HG03558 (cell line): Measurements from ENCODE around the gene SHE.
"Not testable (repeated sequence)": the region's sequence is repeated elsewhere in the genome, so short reads cannot be mapped to it uniquely, and the experiment has no call there.

ENCODE experiments used
- ATAC-seq: cut with Tn5 transposase; IDR thresholded peaks from one replicate; pipeline ENCODE4 v1.9.1; 2021; ENCODE audit warnings: moderate number of reproducible peaks; ENCODE audit not compliant: unreplicated experiment; ENCODE audit errors: extremely low read depth

The SHE gene

DNA sequence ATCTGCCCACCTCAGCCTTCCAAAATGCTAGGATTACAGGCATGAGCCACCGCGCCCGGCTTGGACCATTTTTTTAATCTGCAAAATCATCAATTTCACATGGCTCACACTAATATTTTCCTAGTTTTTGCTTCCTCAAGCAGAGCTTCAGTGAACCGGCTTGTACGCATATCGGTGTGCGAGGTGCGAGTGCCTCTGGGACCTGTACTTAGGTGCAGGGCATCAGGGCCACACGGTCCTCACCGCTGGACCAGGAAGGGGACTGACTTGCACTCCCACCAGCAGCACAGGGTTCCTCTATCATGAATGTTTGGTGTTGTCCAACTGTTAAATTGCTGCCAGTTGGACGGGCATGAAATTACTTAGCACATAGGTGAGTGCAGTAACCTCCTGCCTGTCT lies 15.4 kb upstream of the SHE start:
- ATAC-seq = no peak

DNA sequence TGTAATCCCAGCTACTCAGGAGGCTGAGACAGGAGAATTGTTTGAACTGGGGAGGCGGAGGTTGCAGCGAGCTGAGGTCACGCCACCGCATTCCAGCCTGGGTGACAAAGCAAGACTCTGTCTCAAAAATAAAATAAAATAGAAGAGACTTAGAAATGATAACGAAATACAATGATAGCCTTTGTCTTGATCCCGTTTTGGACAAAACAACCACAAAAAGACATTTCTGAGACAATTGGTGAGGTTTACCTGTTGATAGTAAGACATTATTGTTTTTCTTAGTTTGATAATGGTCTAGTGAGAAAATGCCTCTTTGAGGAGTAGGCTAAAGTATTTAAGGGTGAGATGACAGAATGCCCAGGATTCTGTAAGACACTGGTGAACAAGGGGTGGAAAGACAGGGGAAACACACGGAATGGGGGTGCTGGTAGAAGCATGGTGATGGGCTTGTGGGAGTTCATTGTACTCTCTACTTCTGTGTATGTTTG lies 11.9 kb upstream of the SHE start:
- ATAC-seq = no peak

DNA sequence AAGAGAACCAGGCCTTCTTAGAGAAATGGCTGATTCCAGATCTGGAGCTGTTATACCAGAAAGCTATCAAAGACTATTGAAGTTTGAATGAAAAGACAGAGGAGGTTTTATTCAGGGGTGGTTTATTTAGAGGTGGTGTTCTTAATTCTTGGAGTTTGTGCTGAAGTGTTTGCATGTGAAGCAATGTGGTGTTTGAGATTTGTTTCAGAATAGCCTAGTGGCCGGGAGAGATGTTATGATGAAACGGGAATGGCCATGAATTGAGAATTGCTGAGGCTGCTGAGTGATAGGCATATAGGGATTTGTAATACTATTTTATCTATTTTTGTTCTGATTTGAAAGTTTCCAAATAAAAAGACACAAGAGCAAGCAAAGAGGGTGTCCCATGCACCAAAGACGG lies 10.5 kb upstream of the SHE start:
- no peak for ATAC-seq

DNA sequence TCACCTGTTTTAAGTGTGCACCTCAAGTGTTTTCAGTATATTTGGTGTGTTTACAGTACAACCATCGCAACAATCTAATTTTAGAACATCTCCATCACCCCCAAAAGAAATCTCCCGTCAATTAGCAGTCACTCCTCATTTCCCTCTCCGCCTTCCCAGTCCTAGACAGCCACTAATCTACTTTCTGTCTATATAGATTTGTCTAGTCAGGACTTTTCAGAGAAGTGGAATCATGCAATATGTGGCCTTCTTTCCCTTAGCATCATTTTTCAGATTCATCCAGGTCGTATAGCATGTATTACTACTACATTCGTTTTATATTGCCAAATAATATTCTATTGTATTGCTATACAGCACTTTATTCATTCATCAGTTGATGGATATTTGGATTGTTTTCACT lies 1.7 kb upstream of the SHE start:
- no peak for ATAC-seq

DNA sequence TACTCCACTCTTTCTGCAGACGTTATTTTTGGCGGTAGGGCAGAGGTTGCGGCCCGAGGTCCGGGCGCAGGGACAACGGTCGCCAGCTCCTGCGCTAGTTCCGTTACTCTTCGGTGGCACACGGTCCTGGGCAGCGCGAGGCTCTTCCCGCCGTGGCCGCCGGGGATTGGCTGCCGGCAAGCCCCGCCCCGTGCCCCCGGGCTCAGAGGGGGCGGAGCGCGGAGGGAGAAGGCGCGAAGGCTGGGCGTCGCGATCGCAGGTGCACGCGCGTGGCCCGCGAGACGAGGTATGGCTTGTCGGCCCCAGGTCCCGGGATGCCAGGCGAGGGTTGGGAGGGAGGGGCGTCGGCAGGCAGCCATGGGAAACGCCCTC lies 518 bp upstream of the SHE start:
- ATAC-seq = no peak

DNA sequence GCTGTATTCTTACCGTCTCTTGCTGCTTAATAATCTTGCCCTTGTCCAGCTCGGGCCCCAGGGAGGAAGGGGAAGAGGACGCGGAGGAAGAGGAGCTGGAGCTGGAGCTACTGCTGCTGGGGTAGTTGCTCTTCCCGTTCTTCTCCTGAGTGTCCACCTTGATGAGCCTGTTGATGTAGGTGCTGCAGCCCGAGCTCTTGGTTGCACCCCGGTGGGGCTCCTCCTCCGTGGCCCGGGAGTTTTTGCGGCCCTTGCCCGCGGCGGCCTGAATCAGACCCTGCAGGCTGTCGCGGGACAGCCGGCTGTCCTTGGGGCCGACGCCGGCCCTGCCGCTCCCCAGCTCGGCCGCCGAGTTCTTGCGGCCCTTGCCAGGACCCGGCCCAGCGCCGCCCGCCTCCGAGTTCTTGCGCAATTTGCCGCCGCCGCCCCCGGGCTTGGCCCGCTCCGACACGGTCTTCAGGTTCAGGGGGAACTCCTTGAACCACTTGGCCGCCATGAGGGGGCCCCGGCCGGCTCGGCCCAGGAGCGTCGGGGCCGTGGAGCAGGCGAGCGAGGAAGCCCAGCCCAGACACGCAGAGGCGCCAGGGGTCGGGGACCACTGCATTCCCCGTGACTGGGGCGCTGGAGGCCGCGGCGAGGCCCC lies 668 bp downstream of the SHE start:
- no peak for ATAC-seq

DNA sequence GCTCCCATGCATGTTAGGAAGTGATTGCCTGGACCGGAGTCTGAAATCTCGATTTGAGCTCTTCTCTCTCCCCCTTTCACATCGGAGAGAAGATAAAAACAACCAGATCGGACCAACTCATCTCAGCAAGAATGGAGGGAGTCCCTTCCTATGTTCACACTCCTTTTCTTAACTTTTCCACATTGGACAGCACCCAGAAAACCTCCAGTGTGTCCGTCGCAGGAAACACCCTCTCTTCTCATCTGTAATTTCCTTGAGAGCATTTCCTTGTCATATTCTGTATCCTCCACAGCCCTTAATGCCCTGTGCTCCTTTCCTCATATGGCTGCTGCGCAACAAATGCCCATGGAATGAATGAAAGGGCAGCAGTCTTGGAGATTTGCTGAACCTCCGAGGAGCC lies 1.7 kb downstream of the SHE start:
- ATAC-seq = no peak

DNA sequence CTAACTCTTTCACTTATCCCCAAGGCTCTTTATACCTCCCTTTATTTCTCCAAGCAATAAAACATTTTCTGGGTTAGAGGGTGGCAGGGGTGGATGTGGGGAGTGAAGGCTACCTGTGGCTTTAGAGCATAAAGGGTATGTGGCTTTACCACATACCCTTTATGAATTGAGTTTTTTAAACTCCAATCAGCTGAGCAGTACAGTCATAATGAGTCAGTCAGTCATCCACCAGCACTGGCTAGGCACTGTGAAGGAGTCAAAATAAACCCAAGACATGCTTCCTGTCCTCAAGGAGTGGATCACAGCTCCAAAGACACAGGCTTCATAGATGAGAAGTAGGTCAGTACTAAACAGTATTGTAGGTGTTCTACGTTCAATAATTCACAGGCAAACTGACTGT lies 2.8 kb downstream of the SHE start:
- no peak for ATAC-seq

DNA sequence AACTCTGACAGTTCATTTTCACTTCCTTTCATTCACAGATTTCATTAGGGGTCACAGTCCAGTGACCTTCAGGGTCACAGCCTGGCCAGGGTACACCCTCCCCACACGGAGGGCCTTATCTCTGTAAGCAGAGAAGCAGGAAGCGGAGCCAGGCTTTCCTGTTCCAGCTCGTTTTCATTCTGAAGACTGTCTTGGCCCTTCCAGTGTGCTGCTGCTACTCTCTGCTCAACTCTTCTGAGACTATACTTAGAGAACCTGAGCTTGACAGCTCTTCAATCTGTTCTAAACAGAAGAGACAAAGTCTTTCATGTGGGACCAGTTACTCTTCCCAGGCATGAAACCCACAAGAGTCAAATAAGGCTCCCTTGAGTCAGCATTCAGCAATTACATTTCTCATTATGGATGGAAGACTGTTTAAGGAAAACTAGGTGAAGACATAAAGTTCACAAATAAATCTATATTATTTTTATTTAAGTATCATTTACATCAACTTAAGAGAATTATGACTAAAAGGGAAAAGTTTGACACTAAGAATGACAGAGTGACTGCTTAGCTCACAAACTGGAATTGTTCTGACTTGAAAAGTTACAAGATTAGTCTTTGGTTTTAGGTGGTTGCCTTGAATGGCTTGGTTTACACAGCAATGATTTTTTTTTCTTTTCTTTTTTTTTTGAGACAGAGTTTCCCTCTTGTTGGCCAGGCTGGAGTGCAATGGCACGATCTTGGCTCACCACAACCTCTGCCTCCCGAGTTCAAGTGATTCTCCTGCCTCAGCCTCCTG lies 5.0 kb downstream of the SHE start:
- ATAC-seq = no peak

DNA sequence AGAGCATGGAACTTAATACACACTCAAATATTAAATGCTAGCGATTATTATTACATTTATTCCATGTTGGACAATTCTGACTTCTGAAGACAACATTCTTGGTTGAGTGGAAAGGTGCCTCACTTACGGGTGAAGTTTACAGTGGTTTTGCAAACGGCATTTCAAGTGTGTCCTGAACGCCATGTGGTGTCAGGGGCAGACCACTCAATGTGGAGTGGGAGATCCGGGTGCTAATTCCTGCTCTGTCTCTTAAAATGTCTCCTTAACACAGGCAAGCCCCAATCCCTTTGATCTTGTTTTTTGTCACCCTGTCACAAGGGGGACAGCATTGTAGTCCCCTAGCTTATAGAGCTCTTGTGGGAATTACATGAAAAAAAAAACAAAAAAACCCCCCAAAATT lies 5.8 kb downstream of the SHE start:
- ATAC-seq = no peak

DNA sequence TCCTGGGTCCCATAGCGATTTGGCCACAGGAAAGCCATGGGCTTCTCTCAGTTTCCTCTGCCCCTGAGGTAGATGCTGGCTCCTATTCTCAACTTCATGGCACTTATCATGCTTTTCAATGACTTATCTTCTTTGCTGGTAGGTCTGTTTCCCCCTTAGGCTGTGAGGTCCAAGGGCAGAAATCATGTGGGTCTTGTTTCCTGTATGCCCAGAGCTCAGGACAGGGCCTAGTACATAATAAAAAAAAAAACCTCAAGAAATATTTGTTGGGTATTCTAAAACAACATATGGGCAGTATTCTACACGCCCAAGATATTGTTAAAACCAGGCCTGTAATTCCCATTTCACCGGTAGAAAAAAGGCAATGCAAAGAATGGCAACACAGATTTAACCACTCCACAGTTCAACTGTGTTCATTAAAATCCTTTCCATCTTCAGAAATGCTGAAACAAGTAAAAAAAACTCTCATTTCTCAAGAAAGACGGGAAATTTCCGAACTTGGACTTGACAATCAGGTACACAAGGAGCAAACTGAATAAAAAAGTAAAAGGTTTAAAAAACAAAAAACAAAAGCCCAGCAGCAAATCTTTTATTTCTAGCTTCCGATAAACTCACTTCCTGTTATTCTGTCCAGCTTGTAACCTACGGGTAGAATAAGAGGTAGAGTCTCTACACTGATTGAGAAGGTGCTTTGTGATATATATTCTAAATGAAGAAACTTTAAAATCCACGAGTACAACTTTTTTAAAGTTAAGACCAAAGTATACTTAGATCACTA lies 6.5 kb downstream of the SHE start:
- ATAC-seq = no peak

DNA sequence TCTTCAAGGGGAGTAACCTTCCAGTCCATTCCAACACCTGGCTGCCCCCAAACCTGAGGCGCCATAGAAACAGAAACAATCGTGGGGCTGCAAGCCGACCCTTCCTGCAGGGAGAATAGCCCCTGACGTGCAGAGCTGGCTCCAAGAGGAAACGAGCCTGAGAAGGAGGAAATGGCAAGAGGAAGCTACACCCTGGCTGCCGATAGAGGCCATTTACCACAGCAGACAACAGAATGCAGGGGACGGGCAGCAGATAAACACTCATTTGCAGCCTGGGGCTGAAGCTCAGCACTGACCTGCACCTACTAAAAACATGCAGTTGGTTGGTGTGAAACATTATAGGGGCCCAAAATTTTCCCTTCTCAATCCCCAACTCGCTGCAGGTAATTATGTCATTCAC lies 8.9 kb downstream of the SHE start:
- ATAC-seq = no peak

DNA sequence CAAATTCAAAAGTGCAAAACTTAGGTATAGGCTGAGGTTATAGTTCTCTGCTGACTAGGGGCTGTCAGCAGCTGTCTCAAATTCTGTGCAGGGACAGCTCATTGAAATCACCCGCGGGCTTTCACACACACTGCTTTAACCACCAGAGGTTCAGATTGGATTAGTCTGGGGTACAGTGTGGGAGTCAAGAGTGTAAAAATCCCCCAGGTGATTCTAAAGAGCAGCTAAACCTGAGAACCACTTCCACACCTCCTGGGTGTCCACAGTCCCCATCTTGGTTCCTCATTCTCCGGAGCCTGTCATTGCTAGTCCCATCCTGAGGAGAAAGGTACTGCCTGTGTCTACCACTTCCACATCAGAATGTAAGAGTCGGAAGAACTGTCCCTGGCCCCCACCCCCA lies 10.1 kb downstream of the SHE start:
- no peak for ATAC-seq

DNA sequence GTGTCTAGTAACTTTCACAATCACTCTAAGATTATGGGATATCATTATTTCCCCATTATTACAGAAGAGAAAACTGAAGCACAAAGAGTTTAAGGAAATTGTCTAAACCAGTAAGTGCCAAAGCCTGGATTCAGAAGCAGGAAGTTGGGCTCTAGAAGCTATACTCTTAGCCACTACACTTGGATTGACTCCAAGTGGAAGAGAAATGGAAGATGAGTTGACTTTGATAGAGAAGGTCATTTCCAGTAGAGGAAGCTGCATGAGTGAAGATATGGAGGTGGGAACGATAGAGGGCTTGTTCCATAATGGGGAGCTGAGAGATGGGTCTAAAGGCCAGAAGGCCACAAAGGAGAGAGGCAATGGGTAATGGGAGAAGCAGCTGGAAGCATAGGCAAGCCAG lies 11.9 kb downstream of the SHE start:
- ATAC-seq = no peak

DNA sequence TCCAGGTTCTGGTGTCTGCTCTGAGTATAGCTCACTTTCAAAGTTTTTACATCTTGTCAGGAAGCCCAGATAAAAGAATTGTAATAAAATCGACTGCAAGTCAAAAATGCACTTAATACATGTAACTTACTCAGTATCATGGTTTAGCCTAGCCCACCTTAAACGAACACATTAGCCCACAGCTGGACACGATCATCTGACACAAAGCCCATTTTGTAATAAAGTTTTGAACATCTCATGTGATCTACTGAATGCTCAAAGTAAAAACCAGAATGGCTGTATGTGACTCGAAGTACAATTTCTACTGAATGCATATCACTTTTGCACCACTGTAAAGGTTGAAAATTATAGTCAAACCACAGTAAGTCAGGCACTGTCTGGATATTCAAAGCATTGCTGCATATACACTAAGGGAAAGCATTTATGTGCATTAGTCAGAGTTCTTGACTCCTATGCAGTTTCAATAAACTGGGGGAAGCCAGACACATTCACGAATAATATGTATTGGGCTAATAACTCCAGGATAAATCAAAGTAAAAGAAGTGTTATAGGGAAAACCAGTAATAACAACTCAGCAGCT lies 12.4 kb downstream of the SHE start:
- ATAC-seq = no peak

DNA sequence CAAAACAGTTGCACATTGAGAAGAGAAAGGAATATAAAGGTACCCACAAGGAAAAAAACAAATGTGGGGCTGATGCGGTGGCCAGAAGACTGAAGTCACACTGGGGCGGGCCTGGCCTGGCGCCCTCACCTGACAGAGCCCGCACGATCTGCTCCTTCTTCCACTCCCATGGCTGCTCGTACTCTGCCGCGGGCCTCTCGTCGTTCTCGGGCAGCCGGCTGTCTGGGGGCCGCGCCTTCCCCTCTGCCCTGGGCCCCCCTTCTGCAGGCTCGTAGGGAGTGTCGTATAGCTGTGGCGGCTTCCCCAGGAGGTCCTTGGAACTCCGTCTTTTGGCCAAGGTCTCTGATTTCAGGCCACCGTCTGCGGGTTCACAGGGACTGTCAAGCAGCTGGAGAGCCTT lies 13.3 kb downstream of the SHE start:
- no peak for ATAC-seq

DNA sequence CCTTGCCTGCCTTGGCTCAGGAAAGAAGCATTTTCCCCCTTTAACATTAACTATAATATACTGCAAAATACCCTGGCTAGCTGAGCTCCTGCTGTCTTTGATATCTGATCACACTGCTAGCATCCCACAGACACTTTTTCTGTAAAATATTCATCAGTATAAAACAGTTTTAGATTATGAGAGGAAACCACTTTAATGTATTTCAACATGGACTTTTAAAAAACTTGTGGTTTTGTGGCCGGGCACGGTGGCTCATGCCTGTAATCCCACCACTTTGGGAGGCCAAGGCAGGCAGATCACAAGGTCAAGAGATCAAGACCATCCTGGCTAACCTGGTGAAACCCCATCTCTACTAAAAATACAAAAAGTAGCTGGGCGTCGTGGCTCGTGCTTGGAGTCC lies 15.5 kb downstream of the SHE start:
- not testable (repeated sequence) for ATAC-seq

DNA sequence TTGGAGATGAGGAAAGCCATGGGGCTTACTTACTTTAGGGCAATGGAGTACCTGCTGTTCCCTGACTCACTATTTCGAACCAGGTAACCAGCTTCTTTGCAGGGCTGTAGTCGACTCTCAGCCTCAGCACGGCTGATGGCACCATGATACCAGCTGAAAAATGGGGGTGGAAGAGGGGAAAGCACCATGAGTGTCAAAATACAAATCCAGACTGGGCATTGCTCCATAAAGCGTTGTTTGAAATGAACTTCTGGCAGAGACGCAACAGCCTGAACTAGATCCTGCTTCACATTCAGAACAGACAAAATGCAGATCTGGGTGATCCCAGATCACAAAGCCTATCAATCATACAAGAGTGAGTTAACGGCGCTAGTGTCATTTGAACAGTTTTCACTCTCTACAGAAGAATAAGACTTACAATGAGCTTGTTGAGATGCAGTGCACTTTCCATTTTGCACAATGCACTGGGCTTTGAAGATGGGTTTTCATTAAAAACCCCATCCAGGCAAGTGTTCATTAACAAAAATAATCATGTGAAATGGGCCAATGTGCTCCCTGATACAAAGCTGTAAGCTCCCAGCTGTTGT lies 16.2 kb downstream of the SHE start:
- ATAC-seq = no peak

DNA sequence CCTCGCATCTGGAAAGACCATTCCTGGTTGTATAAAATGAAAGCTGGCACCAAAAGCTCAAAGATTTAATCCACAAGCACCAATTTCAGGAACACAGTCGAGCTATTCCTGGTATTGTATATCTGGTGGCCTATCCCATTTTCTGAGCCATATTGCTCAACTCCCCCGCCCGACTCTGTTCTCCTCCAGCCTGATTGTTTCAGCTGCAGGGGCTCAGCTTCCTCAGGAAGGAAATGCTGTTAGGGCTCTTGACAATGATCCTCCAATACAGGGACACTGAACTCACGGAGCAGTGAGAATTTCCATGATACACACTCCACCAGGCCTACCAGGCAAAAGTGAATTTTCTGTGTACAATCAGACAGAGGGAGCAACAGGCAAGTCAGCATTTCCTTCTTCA lies 17.1 kb downstream of the SHE start:
- no peak for ATAC-seq

DNA sequence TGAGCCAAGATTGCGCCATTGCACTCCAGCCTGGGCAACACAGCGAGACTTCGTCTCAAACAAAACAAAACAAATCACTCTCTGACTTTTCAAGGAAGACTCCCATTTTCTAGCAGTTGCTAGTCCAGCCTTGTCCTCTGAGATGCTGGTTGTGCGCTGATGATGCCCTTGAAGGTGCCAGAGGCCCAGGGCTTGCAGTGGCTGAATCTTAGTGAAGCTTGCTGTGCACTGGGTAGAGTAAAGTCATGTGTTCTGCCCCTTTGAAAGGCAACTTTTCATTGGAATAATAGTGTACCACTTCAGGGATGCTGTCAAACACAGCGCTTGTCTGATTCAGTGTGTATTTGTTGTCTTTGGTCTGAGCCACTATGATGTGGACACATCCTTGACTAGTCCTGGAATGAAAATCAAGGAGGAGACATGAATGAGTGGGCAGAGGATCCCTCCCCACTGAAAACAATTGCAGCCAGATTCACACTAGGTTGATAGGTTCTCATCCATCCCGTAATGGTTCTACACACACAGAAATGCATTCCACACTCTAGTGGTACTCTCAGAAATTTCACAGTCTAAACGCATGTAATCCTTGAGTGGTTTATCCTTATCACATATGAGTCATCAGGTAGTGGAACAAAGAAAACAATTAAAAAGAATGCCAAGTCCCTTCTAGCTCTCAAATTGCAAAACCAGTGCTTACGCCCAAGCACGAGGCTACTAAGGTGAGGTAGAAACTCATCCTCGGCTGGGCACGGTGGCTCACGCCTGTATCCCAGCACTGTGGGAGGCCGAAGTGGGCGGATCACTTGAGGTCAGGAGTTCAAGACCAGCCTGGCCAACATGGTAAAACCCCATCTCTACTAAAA lies 18.0 kb downstream of the SHE start:
- ATAC-seq = no peak
